ENCODE measurements around the gene FGF12. TPM values are rescaled to one million over a fixed set of nuclear protein-coding genes. Genes with fewer than 3 reads are reported as not detected.

FGF12 gene
- total RNA-seq, 3 donors from 2014 or later: 0.44 to 2.1 (median 0.66) TPM

DNA sequence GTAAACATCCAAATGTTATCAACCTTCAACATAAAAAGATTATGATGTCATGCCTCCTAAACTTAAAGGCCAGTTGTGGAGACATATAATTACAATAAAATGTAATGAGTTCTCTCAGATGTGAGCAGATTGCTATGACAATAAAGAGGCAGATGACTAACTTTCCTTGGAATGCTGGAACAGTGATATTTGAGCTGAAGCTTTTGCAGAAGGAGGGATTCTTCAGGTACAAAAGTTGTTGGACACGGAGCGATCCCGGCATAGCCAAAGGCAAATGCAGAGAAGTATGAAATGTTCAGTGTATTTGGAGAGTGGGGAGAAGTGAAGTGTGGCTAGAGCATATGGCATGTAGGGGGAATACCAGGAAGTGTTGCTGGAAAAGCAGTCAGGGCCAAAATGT is 520.1 kb downstream of the FGF12 start:
- H3K4me1 ChIP-seq: no peaks in the 10 kb centered on the region
- intact Hi-C loops (cut with DNase I; ENCODE audit: low total_unique reads): no loop called here

DNA sequence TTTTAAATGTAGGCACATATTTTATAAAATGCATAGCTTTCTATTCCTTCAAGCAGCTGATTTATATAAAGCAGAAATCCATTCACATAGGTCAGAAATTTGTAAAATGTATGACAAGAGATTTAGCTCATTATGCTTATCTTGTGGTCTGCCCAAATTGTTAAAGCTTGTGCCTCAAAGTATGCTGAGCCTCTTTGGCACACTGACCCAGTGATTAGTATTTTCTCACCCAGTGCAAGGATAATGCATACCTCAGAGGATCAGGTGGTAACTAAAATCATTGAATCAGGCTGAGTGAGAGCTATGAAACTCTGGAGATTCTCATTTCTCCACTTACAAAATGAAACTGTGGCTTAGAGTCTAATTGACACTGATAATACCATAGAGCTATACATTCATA is 533.3 kb downstream of the FGF12 start:
- no peak overlapping the region for H3K27ac ChIP-seq
- H3K4me3 ChIP-seq: no peak overlapping the region
- intact Hi-C loops (cut with DNase I; ENCODE audit: low total_unique reads): no loop called here
- H3K36me3 ChIP-seq: no peaks in the 10 kb centered on the region
- TF ChIP-seq POLR2A (IDR thresholded peaks at IDR 0.05) (no peak), CTCF (IDR thresholded peaks at IDR 0.05) (no peak), POLR2AphosphoS5 (IDR thresholded peaks at IDR 0.05) (no peak)
- no peaks in the 10 kb centered on the region for H3K27me3 ChIP-seq
- no peaks in the 10 kb centered on the region for H3K4me1 ChIP-seq
- H3K9me3 ChIP-seq: no peaks in the 10 kb centered on the region
- DNase-seq (ENCODE audit: low spot score in 2 of 2): no peak

More for the DNA sequence above, 520.1 kb downstream of the FGF12 start:
- no peaks in the 10 kb centered on the region for H3K9me3 ChIP-seq
- no peak overlapping the region for H3K4me3 ChIP-seq
- H3K36me3 ChIP-seq: no peaks in the 10 kb centered on the region
- no peak overlapping the region for H3K27ac ChIP-seq
- TF ChIP-seq POLR2A (IDR thresholded peaks at IDR 0.05) (no peak), CTCF (IDR thresholded peaks at IDR 0.05) (no peak), POLR2AphosphoS5 (IDR thresholded peaks at IDR 0.05) (no peak)
- DNase-seq (ENCODE audit: low spot score in 2 of 2): no peak
- no peaks in the 10 kb centered on the region for H3K27me3 ChIP-seq

GRCh38 chr3:192188218-192188835 is 539.0 kb downstream of the FGF12 start:
- Histone ChIP-seq H3K27ac (no peak overlapping the region), H3K4me1 (no peaks in the 10 kb centered on the region), H3K9me3 (no peaks in the 10 kb centered on the region), H3K27me3 (no peaks in the 10 kb centered on the region), H3K36me3 (no peaks in the 10 kb centered on the region), H3K4me3 (no peak overlapping the region)
- TF ChIP-seq CTCF (IDR thresholded peaks at IDR 0.05): peak in 2 of 3 donors; percentile 29 to 35
- TF ChIP-seq POLR2A (IDR thresholded peaks at IDR 0.05): no peak
- no peak for DNase-seq (ENCODE audit: low spot score in 2 of 2)
- intact Hi-C loops (cut with DNase I; ENCODE audit: low total_unique reads): no loop called here

GRCh38 chr3:192187485-192188051 is 539.8 kb downstream of the FGF12 start:
- Histone ChIP-seq H3K9me3 (no peaks in the 10 kb centered on the region), H3K27ac (no peak overlapping the region), H3K4me3 (no peak overlapping the region), H3K36me3 (no peaks in the 10 kb centered on the region), H3K4me1 (no peaks in the 10 kb centered on the region), H3K27me3 (no peaks in the 10 kb centered on the region)
- DNase-seq (ENCODE audit: low spot score in 2 of 2): no peak
- intact Hi-C loops (cut with DNase I; ENCODE audit: low total_unique reads): no loop called here
- TF ChIP-seq CTCF (IDR thresholded peaks at IDR 0.05) (no peak), POLR2A (IDR thresholded peaks at IDR 0.05) (no peak), POLR2AphosphoS5 (IDR thresholded peaks at IDR 0.05) (no peak)

- no peaks in the 10 kb centered on the region for H3K27me3 ChIP-seq
Observed at GRCh38 chr3:192186498-192186897, 540.8 kb downstream of the FGF12 start.

More at GRCh38 chr3:192186498-192186897, 540.8 kb downstream of the FGF12 start:
- TF ChIP-seq POLR2A (IDR thresholded peaks at IDR 0.05) (no peak), CTCF (IDR thresholded peaks at IDR 0.05) (no peak), POLR2AphosphoS5 (IDR thresholded peaks at IDR 0.05) (no peak)
- intact Hi-C loops (cut with DNase I; ENCODE audit: low total_unique reads): no loop called here
- Histone ChIP-seq H3K36me3 (no peaks in the 10 kb centered on the region), H3K4me3 (no peak overlapping the region), H3K27ac (no peak overlapping the region), H3K9me3 (no peaks in the 10 kb centered on the region), H3K4me1 (no peaks in the 10 kb centered on the region)
- DNase-seq (ENCODE audit: low spot score in 2 of 2): no peak

All from breast epithelium (tissue), 4 donors.